Lower lobe of right lung (tissue), 2 donors: ENCODE measurements around the gene DGCR6L. TPM values are rescaled to one million over a fixed set of nuclear protein-coding genes. Genes with fewer than 3 reads are reported as not detected.
"Not testable (repeated sequence)": the region's sequence is repeated elsewhere in the genome, so short reads cannot be mapped to it uniquely, and the experiment has no call there.

Experiments used
- ATAC-seq, 2 donors: fragments of 200-7000 bp; cut with Tn5 transposase; one replicate each; pipeline ENCODE4 v1.9.1; 2020 to 2022; ENCODE audit warnings: mild to moderate bottlenecking in 2 of 2, moderate library complexity in 2 of 2
- DNase-seq: peaks from one replicate; pipeline ENCODE4 v3.0.0-alpha.2; 2020
- H3K27ac ChIP-seq: fragments of 200-600 bp; one replicate; pipeline ENCODE4 v1.8.0; 2022
- H3K27me3 ChIP-seq: fragments of 200-600 bp; one replicate; pipeline ENCODE4 v1.8.0; 2022; ENCODE audit warnings: low read depth
- H3K36me3 ChIP-seq: fragments of 200-600 bp; one replicate; pipeline ENCODE4 v1.8.0; 2022; ENCODE audit warnings: mild to moderate bottlenecking
- H3K4me1 ChIP-seq: fragments of 200-600 bp; one replicate; pipeline ENCODE4 v1.8.0; 2022
- H3K4me3 ChIP-seq: fragments of 200-600 bp; one replicate; pipeline ENCODE4 v1.8.0; 2022; ENCODE audit warnings: mild to moderate bottlenecking
- H3K9me3 ChIP-seq: fragments of 200-600 bp; one replicate; pipeline ENCODE4 v1.8.0; 2022
- intact Hi-C: fragments of 100-400 bp; cut with DNase I; formaldehyde crosslinking; loops from one replicate; pipeline ENCODE4 v1.11.0; 2022
- total RNA-seq: library from RNA; stranded (reverse); fragmentation: NEBNext Ultra II Directional; extraction: Animal tissue kit (Norgen Biotek cat#: 25700); gene quantifications from one replicate; pipeline ENCODE4 v1.2.1, GENCODE V29; 2021
- TF ChIP-seq, protein P1 (sequence below): fragments of 200-600 bp; IDR thresholded peaks from one replicate; pipeline ENCODE4 v1.8.0; 2022; ENCODE audit warnings: antibody characterized with exemption, mild to moderate bottlenecking
- donor health status: DM: no; HTN: yes; CAD: no; lungs with severe emphysema.

Gene DGCR6L
- total RNA-seq, 1 donor from 2014 or later, result 31.1 TPM

DNA sequence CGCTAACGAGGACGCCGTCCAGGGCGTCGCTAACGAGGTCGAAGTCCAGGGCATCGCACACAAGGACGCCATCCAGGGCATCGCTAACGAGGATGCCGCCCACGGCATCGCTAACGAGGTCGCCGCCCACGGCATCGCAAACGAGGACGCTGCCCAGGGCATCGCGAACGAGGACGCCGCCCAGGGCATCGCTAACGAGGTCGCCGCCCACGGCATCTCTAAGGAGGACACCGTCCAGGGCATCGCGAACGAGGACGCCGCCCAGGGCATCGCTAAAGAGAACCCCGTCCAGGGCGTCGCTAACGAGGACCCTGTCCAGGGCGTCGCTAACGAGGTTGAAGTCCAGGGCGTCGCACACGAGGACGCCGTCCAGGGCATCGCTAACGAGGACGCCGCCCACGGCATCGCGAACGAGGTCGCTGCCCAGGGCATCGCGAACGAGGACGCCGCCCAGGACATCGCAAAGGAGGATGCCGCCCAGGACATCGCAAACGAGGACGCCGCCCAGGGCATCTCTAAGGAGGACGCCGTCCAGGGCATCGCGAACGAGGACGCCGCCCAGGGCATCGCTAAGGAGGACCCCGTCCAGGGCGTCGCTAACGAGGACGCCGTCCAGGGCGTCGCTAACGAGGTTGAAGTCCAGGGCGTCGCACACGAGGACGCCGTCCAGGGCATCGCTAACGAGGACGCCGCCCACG is 36.2 kb upstream of the DGCR6L start:
- H3K36me3 ChIP-seq, intact Hi-C loops, H3K27ac ChIP-seq, ATAC-seq, DNase-seq, H3K4me1 ChIP-seq, H3K27me3 ChIP-seq, H3K9me3 ChIP-seq, H3K4me3 ChIP-seq: not testable (repeated sequence)

DNA sequence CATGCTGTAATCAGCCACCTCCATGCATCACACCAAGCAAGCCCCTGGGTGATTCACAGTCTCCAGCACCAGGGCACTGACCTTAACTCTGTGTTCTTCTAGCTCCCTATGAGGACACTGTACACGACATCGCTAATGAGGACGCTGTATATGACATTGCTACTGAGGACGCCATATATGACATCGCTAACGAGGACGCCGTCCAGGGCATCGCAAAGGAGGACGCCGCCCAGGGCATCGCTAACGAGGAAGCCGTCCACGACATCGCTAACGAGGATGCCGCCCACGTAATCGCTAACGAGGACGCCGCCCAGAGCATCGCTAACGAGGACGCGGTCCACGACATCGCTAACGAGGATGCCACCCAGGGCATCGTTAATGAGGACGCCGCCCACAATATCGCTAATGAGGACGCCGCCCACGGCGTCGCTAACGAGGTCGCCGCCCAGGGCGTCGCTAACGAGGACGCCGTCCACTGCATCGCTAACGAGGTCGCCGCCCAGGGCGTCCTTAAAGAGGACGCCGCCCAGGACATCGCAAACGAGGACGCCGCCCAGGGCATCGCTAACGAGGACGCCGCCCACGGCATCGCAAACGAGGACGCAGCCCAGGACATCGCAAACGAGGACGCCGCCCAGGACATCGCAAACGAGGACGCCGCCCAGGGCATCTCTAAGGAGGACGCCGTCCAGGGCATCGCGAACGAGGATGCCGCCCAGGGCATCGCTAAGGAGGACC is 34.5 kb upstream of the DGCR6L start:
- H3K4me1 ChIP-seq, result no peaks in the 10 kb centered on the region
- DNase-seq, result no peak
- H3K36me3 ChIP-seq, result no peaks in the 10 kb centered on the region
- H3K9me3 ChIP-seq, result no peaks in the 10 kb centered on the region
- no peak overlapping the region for H3K4me3 ChIP-seq
- no peak for ATAC-seq
- no peaks in the 10 kb centered on the region for H3K27me3 ChIP-seq
- H3K27ac ChIP-seq, result no peak overlapping the region
- intact Hi-C loops, result no loop called here
- TF ChIP-seq, protein P1, sequence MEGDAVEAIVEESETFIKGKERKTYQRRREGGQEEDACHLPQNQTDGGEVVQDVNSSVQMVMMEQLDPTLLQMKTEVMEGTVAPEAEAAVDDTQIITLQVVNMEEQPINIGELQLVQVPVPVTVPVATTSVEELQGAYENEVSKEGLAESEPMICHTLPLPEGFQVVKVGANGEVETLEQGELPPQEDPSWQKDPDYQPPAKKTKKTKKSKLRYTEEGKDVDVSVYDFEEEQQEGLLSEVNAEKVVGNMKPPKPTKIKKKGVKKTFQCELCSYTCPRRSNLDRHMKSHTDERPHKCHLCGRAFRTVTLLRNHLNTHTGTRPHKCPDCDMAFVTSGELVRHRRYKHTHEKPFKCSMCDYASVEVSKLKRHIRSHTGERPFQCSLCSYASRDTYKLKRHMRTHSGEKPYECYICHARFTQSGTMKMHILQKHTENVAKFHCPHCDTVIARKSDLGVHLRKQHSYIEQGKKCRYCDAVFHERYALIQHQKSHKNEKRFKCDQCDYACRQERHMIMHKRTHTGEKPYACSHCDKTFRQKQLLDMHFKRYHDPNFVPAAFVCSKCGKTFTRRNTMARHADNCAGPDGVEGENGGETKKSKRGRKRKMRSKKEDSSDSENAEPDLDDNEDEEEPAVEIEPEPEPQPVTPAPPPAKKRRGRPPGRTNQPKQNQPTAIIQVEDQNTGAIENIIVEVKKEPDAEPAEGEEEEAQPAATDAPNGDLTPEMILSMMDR, result no peak

DNA sequence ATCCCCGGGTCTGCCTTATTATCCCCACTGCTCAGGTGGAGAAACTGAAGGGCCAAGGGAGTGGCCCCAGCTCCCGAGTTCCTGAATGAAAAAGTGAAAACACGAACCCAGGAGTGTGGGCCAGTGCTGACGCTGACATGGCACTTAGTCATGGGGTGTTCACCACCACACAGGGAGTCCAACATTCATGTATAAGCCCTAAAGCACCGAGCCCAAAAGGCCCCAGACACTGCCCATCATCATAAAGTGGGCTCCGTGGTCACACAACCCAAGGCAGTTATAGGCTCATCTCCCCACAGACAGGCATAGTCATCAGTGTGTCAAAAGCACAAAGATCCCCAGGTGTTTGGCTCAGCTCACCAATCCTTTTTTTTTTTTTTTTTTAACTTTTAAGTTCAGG is 32.7 kb upstream of the DGCR6L start:
- H3K36me3 ChIP-seq, H3K4me3 ChIP-seq, H3K4me1 ChIP-seq, intact Hi-C loops, DNase-seq, ATAC-seq, H3K9me3 ChIP-seq, H3K27me3 ChIP-seq, H3K27ac ChIP-seq: not testable (repeated sequence)

DNA sequence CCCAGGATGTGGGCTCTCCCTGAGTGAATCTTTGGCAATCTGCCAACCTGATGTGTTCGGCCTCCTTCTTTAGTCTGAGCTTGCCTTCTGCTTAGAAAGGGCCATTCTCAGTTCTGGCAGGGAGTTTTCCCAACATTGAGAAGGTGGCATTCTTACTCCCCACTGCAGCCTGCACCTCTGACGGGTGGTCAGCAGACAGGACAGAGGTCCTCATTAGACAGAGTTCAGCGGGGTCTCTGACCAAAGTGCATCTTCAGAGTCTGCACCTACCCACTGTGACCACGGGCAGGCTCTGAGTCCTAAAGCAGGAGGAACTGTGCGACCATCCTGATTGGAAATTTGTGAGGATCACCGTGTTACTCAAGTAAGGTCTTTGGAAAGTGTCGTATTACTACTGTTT is 26.7 kb upstream of the DGCR6L start:
- H3K4me1 ChIP-seq, DNase-seq, ATAC-seq, H3K36me3 ChIP-seq, H3K27ac ChIP-seq, intact Hi-C loops, H3K4me3 ChIP-seq, H3K9me3 ChIP-seq, H3K27me3 ChIP-seq: not testable (repeated sequence)

DNA sequence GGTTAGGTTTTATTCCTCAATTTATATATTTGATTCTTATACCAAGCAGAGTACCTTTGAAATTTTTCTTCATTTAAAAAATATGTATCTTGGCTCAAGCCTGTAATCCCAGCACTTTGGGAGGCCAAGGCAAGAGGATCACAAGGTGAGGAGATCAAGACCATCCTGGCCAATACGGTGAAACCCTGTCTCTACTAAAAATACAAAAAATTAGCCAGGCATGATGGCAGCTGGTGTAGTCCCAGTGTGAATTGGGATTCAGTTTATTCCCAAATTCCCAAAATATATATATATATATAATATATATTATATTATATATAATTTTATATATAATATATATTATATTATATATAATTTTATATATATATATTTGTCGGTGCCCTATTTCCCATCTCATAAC is 18.4 kb upstream of the DGCR6L start:
- ATAC-seq, DNase-seq, H3K4me3 ChIP-seq, H3K9me3 ChIP-seq, intact Hi-C loops, H3K4me1 ChIP-seq, H3K27ac ChIP-seq, H3K27me3 ChIP-seq, H3K36me3 ChIP-seq: not testable (repeated sequence)

DNA sequence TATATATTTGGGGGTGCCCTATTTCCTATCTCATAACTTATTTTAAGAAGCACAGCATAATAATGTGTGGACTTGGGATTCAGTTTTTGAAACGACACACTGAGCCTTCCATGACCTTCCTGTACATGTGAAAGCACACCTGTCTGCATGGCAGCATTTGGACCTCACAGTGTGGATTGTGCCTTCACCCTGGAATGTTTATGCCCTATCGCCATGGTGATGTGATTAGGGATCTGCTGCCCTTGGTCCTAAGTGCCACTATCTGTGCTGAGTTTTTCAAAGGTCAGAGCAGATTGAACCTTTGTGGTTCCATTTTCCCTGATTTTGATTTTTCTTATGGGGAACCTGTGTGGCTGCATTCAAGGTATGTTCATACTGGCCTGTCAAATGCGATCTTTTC is 17.9 kb upstream of the DGCR6L start:
- H3K36me3 ChIP-seq, H3K9me3 ChIP-seq, H3K27ac ChIP-seq, DNase-seq, ATAC-seq, H3K4me1 ChIP-seq, H3K4me3 ChIP-seq, intact Hi-C loops, H3K27me3 ChIP-seq: not testable (repeated sequence)

DNA sequence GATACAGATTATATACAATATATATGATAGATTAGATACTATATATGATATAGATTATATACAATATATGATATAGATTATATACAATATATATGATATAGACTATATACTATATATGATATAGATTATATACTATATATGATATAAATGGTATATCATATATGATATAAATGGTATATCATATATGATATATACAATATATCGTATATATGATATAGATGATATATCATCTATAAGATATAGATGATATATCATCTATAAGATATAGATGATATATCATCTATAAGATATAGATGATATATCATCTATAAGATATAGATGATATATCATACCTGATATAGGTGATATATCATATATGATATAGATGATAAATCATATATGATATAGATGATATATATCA is 16.7 kb upstream of the DGCR6L start:
- H3K27ac ChIP-seq, H3K4me1 ChIP-seq, H3K4me3 ChIP-seq, ATAC-seq, intact Hi-C loops, H3K36me3 ChIP-seq, H3K9me3 ChIP-seq, DNase-seq, H3K27me3 ChIP-seq: not testable (repeated sequence)

DNA sequence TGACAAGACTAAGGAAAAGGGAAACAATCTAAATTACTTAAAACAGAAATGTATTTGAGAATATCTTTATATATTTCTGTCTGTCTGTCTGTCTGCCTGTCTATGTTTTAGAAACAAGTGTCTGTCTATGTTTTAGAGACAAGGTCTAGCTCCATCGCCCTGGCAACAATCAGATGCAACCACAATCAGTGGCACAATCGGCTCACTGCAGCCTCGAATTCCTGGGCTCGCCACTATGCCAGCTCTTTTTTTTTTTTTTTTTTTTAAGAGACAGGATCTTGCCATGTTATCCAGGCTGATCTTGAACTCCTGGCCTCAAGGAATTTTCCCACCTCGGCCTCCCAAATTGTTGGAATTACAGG is 8.7 kb upstream of the DGCR6L start:
- DNase-seq, ATAC-seq, intact Hi-C loops: not testable (repeated sequence)

DNA sequence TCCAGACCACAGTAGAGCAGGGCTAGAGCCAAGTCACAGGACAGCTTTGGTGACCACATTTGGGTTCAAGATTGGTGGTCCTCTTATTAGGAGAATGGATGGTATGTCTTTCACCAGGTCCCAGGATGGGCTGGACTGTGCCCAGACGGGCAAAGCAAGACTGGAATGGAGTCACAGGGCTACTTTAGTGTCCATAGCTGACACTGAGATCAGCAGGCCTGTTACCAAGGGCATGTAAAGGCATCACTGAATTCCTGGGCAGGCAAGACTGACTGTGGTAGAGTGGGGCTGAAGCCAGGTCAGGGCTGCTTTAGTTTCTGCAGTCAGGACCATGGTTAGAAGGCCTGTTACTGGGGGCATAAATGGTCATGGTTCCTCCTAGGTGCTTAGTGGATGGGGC is 6.1 kb upstream of the DGCR6L start:
- H3K9me3 ChIP-seq, H3K36me3 ChIP-seq, H3K4me3 ChIP-seq, ATAC-seq, DNase-seq, H3K27me3 ChIP-seq, H3K4me1 ChIP-seq, intact Hi-C loops, H3K27ac ChIP-seq: not testable (repeated sequence)

More for the DNA sequence above, 8.7 kb upstream of the DGCR6L start:
- H3K27me3 ChIP-seq, H3K27ac ChIP-seq, H3K4me1 ChIP-seq, H3K4me3 ChIP-seq, H3K36me3 ChIP-seq, H3K9me3 ChIP-seq: not testable (repeated sequence)
